Measurements from ENCODE around the gene ACVRL1.
A peak's percentile ranks its signal among the peaks of the same experiment; 100 is the strongest.

ACVRL1 gene

DNA sequence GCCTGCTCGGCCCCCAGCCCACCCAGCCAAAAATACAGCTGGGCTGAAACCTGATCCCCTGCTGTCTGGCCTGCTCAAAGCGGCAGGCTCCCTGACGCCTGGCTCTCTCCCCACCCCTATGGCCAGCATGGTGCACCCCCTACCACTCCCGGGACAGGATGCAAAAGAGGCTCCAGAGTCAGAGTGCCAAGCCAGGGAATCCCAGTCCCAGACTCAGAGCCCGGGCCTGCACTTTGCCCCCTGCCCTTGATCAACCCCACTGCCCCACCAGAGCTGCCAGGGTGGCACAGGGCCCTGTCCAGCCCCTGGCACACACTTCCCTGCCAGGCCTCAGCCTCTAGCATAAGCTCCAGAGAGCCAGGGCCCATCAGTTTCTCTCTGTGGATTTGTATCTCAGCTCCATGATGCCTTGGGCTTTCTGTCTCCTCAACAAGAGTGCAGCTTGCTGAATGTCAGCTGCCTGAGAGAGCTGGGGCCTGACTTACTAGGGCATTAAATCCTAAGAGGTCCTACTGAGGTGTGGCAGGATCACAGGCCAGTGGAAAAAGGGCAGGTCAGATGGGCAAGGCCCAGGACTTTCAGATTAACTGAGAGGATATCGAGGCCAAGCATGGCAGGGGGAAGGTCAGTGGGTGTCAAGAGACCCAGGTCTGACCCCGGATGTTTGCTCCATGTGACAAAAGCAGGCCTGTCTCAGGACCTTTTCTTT, 13.9 kb downstream of the ACVRL1 start:
- no peak for DNase-seq (ENCODE audit: low read depth)
- TF ChIP-seq, protein P1, sequence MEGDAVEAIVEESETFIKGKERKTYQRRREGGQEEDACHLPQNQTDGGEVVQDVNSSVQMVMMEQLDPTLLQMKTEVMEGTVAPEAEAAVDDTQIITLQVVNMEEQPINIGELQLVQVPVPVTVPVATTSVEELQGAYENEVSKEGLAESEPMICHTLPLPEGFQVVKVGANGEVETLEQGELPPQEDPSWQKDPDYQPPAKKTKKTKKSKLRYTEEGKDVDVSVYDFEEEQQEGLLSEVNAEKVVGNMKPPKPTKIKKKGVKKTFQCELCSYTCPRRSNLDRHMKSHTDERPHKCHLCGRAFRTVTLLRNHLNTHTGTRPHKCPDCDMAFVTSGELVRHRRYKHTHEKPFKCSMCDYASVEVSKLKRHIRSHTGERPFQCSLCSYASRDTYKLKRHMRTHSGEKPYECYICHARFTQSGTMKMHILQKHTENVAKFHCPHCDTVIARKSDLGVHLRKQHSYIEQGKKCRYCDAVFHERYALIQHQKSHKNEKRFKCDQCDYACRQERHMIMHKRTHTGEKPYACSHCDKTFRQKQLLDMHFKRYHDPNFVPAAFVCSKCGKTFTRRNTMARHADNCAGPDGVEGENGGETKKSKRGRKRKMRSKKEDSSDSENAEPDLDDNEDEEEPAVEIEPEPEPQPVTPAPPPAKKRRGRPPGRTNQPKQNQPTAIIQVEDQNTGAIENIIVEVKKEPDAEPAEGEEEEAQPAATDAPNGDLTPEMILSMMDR (conservative IDR thresholded peaks at IDR 0.05; ENCODE audit: low read depth, low read length): no peak
- no peak overlapping the region for H3K4me3 ChIP-seq (ENCODE audit: low read depth, low read length)

GRCh38 chr12:51922146-51922545, 14.8 kb downstream of the ACVRL1 start:
- no peak overlapping the region for H3K4me3 ChIP-seq (ENCODE audit: low read depth, low read length)
- no peak for DNase-seq (ENCODE audit: low read depth)
- TF ChIP-seq, protein P1 (conservative IDR thresholded peaks at IDR 0.05; ENCODE audit: low read depth, low read length): no peak

- no peak overlapping the region for H3K4me3 ChIP-seq (ENCODE audit: low read depth, low read length)
- TF ChIP-seq, protein P1 (conservative IDR thresholded peaks at IDR 0.05; ENCODE audit: low read depth, low read length): no peak
- peak; percentile 50 for DNase-seq (ENCODE audit: low read depth)
Observed at GRCh38 chr12:51922762-51923505, 15.6 kb downstream of the ACVRL1 start.

- peak overlapping the region; percentile 22 for H3K4me3 ChIP-seq (ENCODE audit: low read depth, low read length)
- no peak for DNase-seq (ENCODE audit: low read depth)
- TF ChIP-seq, protein P1 (conservative IDR thresholded peaks at IDR 0.05; ENCODE audit: low read depth, low read length): peak; percentile 80
Observed at GRCh38 chr12:51923506-51924365, 16.4 kb downstream of the ACVRL1 start.

- no peak for DNase-seq (ENCODE audit: low read depth)
- TF ChIP-seq, protein P1 (conservative IDR thresholded peaks at IDR 0.05; ENCODE audit: low read depth, low read length): no peak
- H3K4me3 ChIP-seq (ENCODE audit: low read depth, low read length): no peak overlapping the region
Observed at GRCh38 chr12:51924551-51925319, 17.4 kb downstream of the ACVRL1 start.

DNA sequence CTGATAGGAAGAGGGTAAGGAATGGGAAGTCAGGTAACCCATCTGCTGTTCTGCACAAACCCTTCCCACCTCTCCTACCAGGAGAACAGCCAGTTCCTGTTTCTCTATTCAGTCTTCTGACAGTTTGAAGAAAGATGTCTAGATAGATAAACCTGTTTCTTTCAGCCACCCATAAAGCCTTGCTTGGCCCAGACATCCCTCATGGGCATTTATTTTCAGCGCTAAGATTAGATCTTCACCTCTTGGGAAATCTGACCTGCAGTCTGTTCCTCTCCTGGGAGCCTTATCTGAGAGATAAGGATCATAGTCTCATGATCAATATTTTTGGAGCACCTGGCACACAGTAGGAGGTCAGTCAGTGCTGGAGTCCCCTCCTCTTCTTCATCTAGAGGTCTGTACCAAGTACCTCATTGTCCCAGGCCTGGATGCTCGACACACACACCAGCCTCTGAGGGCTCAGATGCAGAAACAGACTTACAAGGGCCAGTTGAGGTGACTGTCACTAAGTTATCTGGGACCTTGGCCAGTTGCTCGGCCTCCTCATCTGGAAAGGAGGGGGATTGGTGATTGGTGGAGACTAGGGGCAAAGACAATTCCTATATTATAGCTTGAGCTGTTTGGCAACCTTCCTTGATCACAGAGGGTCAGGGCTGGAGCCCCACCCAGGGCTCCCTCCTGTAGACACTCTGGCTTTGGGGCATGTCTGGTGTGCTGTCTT, 18.2 kb downstream of the ACVRL1 start:
- no peak overlapping the region for H3K4me3 ChIP-seq (ENCODE audit: low read depth, low read length)
- TF ChIP-seq, protein P1 (conservative IDR thresholded peaks at IDR 0.05; ENCODE audit: low read depth, low read length): no peak
- no peak for DNase-seq (ENCODE audit: low read depth)

Data from choroid plexus epithelial cell (primary cell).